Loucy (cell line): ENCODE results near the gene UAP1L1.

ENCODE experiments used
- H2AFZ ChIP-seq: fragments of 200-600 bp; sonication (generic); 2 replicates; pipeline ENCODE4 v1.6.0; 2016; ENCODE audit warnings: antibody characterized with exemption, mild to moderate bottlenecking, low read length, moderate library complexity
- H3F3A ChIP-seq: fragments of 200-600 bp; 2 replicates; pipeline ENCODE4 v1.6.0; 2016; ENCODE audit warnings: antibody characterized with exemption, low read depth, mild to moderate bottlenecking
- H3K27me3 ChIP-seq: fragments of 200-600 bp; sonication (generic); 2 replicates; pipeline ENCODE4 v1.6.1; 2014; ENCODE audit warnings: low read length, mild to moderate bottlenecking; ENCODE audit not compliant: insufficient read depth, poor library complexity, severe bottlenecking
- H3K36me3 ChIP-seq: fragments of 200-600 bp; sonication (generic); 2 replicates; pipeline ENCODE4 v1.6.1; 2016; ENCODE audit warnings: low read length; ENCODE audit not compliant: insufficient read depth
- H3K4me1 ChIP-seq: fragments of 200-600 bp; sonication (generic); 2 replicates; pipeline ENCODE4 v1.5.1; 2014; ENCODE audit warnings: low read length, mild to moderate bottlenecking; ENCODE audit not compliant: insufficient read depth, poor library complexity, severe bottlenecking
- H3K4me2 ChIP-seq: fragments of 200-600 bp; sonication (generic); 2 replicates; pipeline ENCODE4 v1.6.0; 2014; ENCODE audit warnings: antibody characterized with exemption, low read length, low read depth, mild to moderate bottlenecking; ENCODE audit not compliant: poor library complexity, severe bottlenecking
- H3K4me3 ChIP-seq: fragments of 200-600 bp; sonication (generic); 2 replicates; pipeline ENCODE4 v1.5.1; 2014; ENCODE audit warnings: low read length, mild to moderate bottlenecking, mixed read lengths; ENCODE audit not compliant: poor library complexity, severe bottlenecking
- H3K79me2 ChIP-seq: fragments of 200-600 bp; sonication (generic); 2 replicates; pipeline ENCODE4 v1.6.1; 2014; ENCODE audit warnings: low read length; ENCODE audit not compliant: insufficient read depth
- H3K9ac ChIP-seq: fragments of 200-600 bp; sonication (generic); 2 replicates; pipeline ENCODE4 v1.6.0; 2014; ENCODE audit warnings: mild to moderate bottlenecking, low read depth, low read length, moderate library complexity; ENCODE audit not compliant: poor library complexity, severe bottlenecking
- H3K9me2 ChIP-seq: fragments of 200-600 bp; sonication (generic); replicated peaks from 2 replicates; pipeline ENCODE4 v1.6.1; 2016; ENCODE audit warnings: low read depth, low read length, mixed read lengths
- H3K9me3 ChIP-seq: fragments of 200-600 bp; sonication (generic); 2 replicates; pipeline ENCODE4 v1.6.1; 2014; ENCODE audit warnings: mild to moderate bottlenecking, antibody characterized with exemption, low read length, low read depth; ENCODE audit not compliant: insufficient read depth
- H4K20me1 ChIP-seq: fragments of 200-600 bp; sonication (generic); 2 replicates; pipeline ENCODE4 v1.6.0; 2014; ENCODE audit warnings: antibody characterized with exemption, low read length, mild to moderate bottlenecking; ENCODE audit not compliant: insufficient read depth, poor library complexity, severe bottlenecking
- CTCF ChIP-seq: fragments of 200-600 bp; sonication (generic); conservative IDR thresholded peaks from 2 replicates; pipeline ENCODE4 v1.5.1; 2014; ENCODE audit warnings: mild to moderate bottlenecking, antibody characterized with exemption, low read length
- EZH2phosphoT487 ChIP-seq: fragments of 200-600 bp; IDR thresholded peaks from 2 replicates; pipeline ENCODE4 v1.6.1; 2018; ENCODE audit warnings: antibody characterized with exemption, mild to moderate bottlenecking, moderate library complexity, borderline replicate concordance

Gene UAP1L1

GRCh38 chr9:137105814-137106661, 28.7 kb downstream of the UAP1L1 start:
- Histone ChIP-seq H3K4me3 (no peak overlapping the region), H3K9me2 (no peaks in the 10 kb centered on the region), H3K4me2 (no peak overlapping the region), H3K27me3 (no peaks in the 10 kb centered on the region), H3K4me1 (no peaks in the 10 kb centered on the region), H2AFZ (no peak overlapping the region), H4K20me1 (no peaks in the 10 kb centered on the region), H3K9ac (no peak overlapping the region), H3K9me3 (no peaks in the 10 kb centered on the region), H3F3A (no peaks in the 10 kb centered on the region), H3K36me3 (peaks cover 75% of the 10 kb centered on the region; the same call in 1 of the 2 replicates), H3K79me2 (no peaks in the 10 kb centered on the region)
- TF ChIP-seq CTCF (no peak), EZH2phosphoT487 (no peak)

- Histone ChIP-seq H3F3A (no peaks in the 10 kb centered on the region), H3K9ac (no peak overlapping the region), H4K20me1 (no peaks in the 10 kb centered on the region), H3K27me3 (no peaks in the 10 kb centered on the region), H3K9me2 (no peaks in the 10 kb centered on the region), H3K79me2 (no peaks in the 10 kb centered on the region), H3K9me3 (no peaks in the 10 kb centered on the region), H3K4me2 (no peak overlapping the region), H3K36me3 (peaks cover 67% of the 10 kb centered on the region; the same call in 1 of the 2 replicates), H3K4me1 (no peaks in the 10 kb centered on the region), H3K4me3 (no peak overlapping the region), H2AFZ (no peak overlapping the region)
- TF ChIP-seq EZH2phosphoT487 (no peak), CTCF (no peak)
Measured at GRCh38 chr9:137106662-137107250, 29.4 kb downstream of the UAP1L1 start.

GRCh38 chr9:137107312-137107921, 30.1 kb downstream of the UAP1L1 start:
- H2AFZ ChIP-seq: no peak overlapping the region
- no peaks in the 10 kb centered on the region for H3K9me3 ChIP-seq
- no peak overlapping the region for H3K4me3 ChIP-seq
- no peak overlapping the region for H3K4me2 ChIP-seq
- H4K20me1 ChIP-seq: no peaks in the 10 kb centered on the region
- H3K9ac ChIP-seq: no peak overlapping the region
- no peaks in the 10 kb centered on the region for H3F3A ChIP-seq
- no peaks in the 10 kb centered on the region for H3K9me2 ChIP-seq
- no peak for TF ChIP-seq EZH2phosphoT487
- TF ChIP-seq CTCF: no peak
- no peaks in the 10 kb centered on the region for H3K4me1 ChIP-seq
- peaks cover 61% of the 10 kb centered on the region; the same call in 1 of the 2 replicates for H3K36me3 ChIP-seq
- H3K27me3 ChIP-seq: no peaks in the 10 kb centered on the region
- H3K79me2 ChIP-seq: no peaks in the 10 kb centered on the region
